Heart right ventricle (tissue), 16 donors: Measurements from ENCODE around the gene ERN1. TPM values are rescaled to one million over a fixed set of nuclear protein-coding genes. Genes with fewer than 3 reads are reported as not detected.
"Not testable (repeated sequence)": the region's sequence is repeated elsewhere in the genome, so short reads cannot be mapped to it uniquely, and the experiment has no call there.

Experiments used
- ATAC-seq, 8 donors: fragments of 200-7000 bp; cut with Tn5 transposase; one replicate each; pipeline ENCODE4 v1.9.1; 2020; ENCODE audit warnings: mild to moderate bottlenecking in 8 of 8, moderate library complexity in 8 of 8, moderate number of reproducible peaks in 1 of 8
- DNase-seq, 2 donors: peaks; one replicate each; pipeline ENCODE4 v3.0.0-alpha.2; 2020
- H3K27ac ChIP-seq, 10 donors: fragments of 200-600 bp; sonication (generic) in 2 of 10; one replicate each; pipeline versions ENCODE4 v1.5.0 to v1.8.0; 2020 to 2022; ENCODE audit warnings: mild to moderate bottlenecking in 3 of 10
- H3K27me3 ChIP-seq, 7 donors: fragments of 200-600 bp; one replicate each; pipeline ENCODE4 v1.8.0; 2021 to 2022; ENCODE audit warnings: mild to moderate bottlenecking in 2 of 7
- H3K36me3 ChIP-seq, 9 donors: fragments of 200-600 bp; sonication (generic) in 1 of 9; one replicate each; pipeline versions ENCODE4 v1.5.0 to v1.8.0; 2020 to 2022; ENCODE audit warnings: mild to moderate bottlenecking in 2 of 9
- H3K4me1 ChIP-seq, 9 donors: fragments of 200-600 bp; sonication (generic) in 1 of 9; one replicate each; pipeline versions ENCODE4 v1.5.0 to v1.8.0; 2020 to 2022; ENCODE audit warnings: mild to moderate bottlenecking in 4 of 9
- H3K4me3 ChIP-seq, 10 donors: fragments of 200-600 bp; sonication (generic) in 2 of 10; one replicate each; pipeline versions ENCODE4 v1.5.0 to v1.8.0; 2020 to 2022; ENCODE audit warnings: mild to moderate bottlenecking in 7 of 10, moderate library complexity in 2 of 10
- H3K9me3 ChIP-seq, 11 donors: fragments of 200-600 bp in 10 of 11; sonication (generic) in 2 of 11; one replicate each; pipeline versions ENCODE4 v1.5.0 to v1.8.0; 2013 to 2022; ENCODE audit warnings: mild to moderate bottlenecking in 2 of 11, control low read depth in 1 of 11, moderate library complexity in 1 of 11
- CTCF ChIP-seq, 9 donors: fragments of 200-600 bp; sonication (generic) in 2 of 9; IDR thresholded peaks; one replicate each; pipeline versions ENCODE4 v1.5.0 to v1.8.0; 2021 to 2022; ENCODE audit warnings: antibody characterized with exemption in 9 of 9, mild to moderate bottlenecking in 5 of 9, moderate library complexity in 1 of 9
- WGBS, 2 donors: extraction: QIAGEN DNeasy Blood & Tissue Kit; methylation state at CpG; one replicate each; pipeline ENCODE4 v1.1.7; 2013; ENCODE audit warnings: inconsistent platforms in 1 of 2; 5-methylcytosine and 5-hydroxymethylcytosine counted together
- intact Hi-C, 10 donors: fragments of 100-400 bp; cut with DNase I; formaldehyde crosslinking; loops; one replicate each; pipeline versions ENCODE4 v1.11.1 to v1.14.2; 2022
- polyA plus RNA-seq, 2 donors: library from polyadenylated mRNA; stranded (reverse); fragments of 200-250 nt; gene quantifications; one replicate each; pipeline ENCODE4 v1.2.3, GENCODE V29; 2013
- total RNA-seq, 10 donors: library from RNA; stranded (reverse); fragmentation: NEBNext Ultra II Directional in 3 of 10; extraction: Animal tissue kit (Norgen Biotek cat#: 25700) in 3 of 10; gene quantifications; one replicate each; pipeline versions ENCODE4 v1.2.1 to v1.2.4, GENCODE V29; 2021 to 2023
- donor health status: Arrhythmogenic right ventricular cardiomyopathy.
- donor health status: ischemic (EF 13 %, LVEDD 7.1; RV severe dilation, severe dysfunction).
- donor health status: healthy with polysubstance abuse.
- donor health status: DM: no; HTN: yes; CAD: no.
- donor health status: DM: no; HTN: no; CAD: no.
- donor health status: ischemic (EF 25% LVEDD 6.9; RV normal size, moderate dysfunction).
- donor health status: ischemic (EF 25% LVEDD 5.7; RV mildly dilated, moderate dysfunction).
- donor health status: healthy.
- donor health status: DM: yes; HTN: yes; CAD: no.
- donor health status: Ischemic cardiomyopathy.
- donor health status: ischemic (EF 35%, LVEDD 5.7; RV mildly dilated, moderate dysfunction).
- donor health status: nonischemic (EF 11% LVEDD 7.7; RV severe dilation, severe dysfunction).
- donor health status: DM: yes; HTN: yes; CAD: no.
- donor health status: PGD.
- donor health status: ischemic (EF 29% LVEDD 5.4; RV normal size, mild dysfunction).
- donor health status: nonischemic (EF 23%, LVEDD 6.1; RV moderate dilation, normal function).

The ERN1 gene
- total and polyA plus RNA-seq, 12 donors, result 2.2 to 16.6 (median 7.1) TPM

- peaks cover 0 to 57% (median 3%) of the 10 kb centered on the region in 9 donors for H3K36me3 ChIP-seq
- H3K9me3 ChIP-seq, result no peaks in the 10 kb centered on the region
- H3K27me3 ChIP-seq, result no peaks in the 10 kb centered on the region
- intact Hi-C loops, result no loop called here
- ATAC-seq (peak in 7 of 8 donors; percentile 9 to 84 (median 57)), DNase-seq (peak in 1 of 2 donors; percentile 43)
- H3K27ac ChIP-seq, result peak overlapping the region in 8 of 10 donors; percentile 45 to 77 (median 62)
- WGBS, 2 donors, result 66 to 81% methylated on average over 8 of the region's 8 CpGs
- peaks cover 0 to 51% (median 27%) of the 10 kb centered on the region in 9 donors for H3K4me1 ChIP-seq
- no peak for TF ChIP-seq CTCF (IDR thresholded peaks at IDR 0.05)
- H3K4me3 ChIP-seq, result no peak overlapping the region
Measured at GRCh38 chr17:64171041-64171440, 41.1 kb upstream of the ERN1 start.

DNA sequence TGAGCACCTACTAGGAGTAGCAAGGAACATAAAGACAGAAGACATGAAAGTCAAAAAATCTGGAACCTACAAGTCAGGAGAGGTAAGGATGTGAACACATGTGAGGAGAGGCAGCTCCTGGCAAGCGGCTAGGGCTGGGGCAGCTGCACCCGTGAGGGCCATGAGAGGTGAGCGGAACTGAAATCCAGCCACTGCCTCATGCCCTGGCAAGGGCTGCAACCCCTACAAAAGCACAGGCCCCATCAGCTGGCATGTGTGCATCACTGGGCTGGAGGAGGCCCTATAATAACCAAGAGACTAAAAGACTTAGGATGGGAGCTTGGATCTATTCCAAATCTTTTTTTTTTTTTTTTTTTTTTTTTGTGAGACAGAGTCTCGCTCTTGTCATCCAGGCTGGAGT is 40.3 kb upstream of the ERN1 start:
- no peaks in the 10 kb centered on the region for H3K27me3 ChIP-seq
- 92 to 94% methylated on average over 4 of the region's 4 CpGs for WGBS, 2 donors
- no peak for TF ChIP-seq CTCF (IDR thresholded peaks at IDR 0.05)
- ATAC-seq (no peak), DNase-seq (no peak)
- H3K27ac ChIP-seq, result peak overlapping the region in 6 of 10 donors; percentile 12 to 77 (median 60)
- H3K36me3 ChIP-seq, result peaks cover 0 to 57% (median 11%) of the 10 kb centered on the region in 9 donors
- H3K4me1 ChIP-seq, result peaks cover 0 to 44% (median 20%) of the 10 kb centered on the region in 9 donors
- no peak overlapping the region for H3K4me3 ChIP-seq
- intact Hi-C loops, result no loop called here
- H3K9me3 ChIP-seq, result no peaks in the 10 kb centered on the region

- 87 to 97% methylated on average over 3 of the region's 3 CpGs for WGBS, 2 donors
- DNase-seq, ATAC-seq, H3K27ac ChIP-seq, H3K9me3 ChIP-seq, intact Hi-C loops, H3K27me3 ChIP-seq, H3K4me3 ChIP-seq: not testable (repeated sequence)
- Histone ChIP-seq H3K4me1 (peaks cover 0 to 37% (median 15%) of the 10 kb centered on the region in 9 donors), H3K36me3 (peaks cover 0 to 64% (median 13%) of the 10 kb centered on the region in 9 donors)
Measured at GRCh38 chr17:64167666-64168065, 37.7 kb upstream of the ERN1 start.

DNA sequence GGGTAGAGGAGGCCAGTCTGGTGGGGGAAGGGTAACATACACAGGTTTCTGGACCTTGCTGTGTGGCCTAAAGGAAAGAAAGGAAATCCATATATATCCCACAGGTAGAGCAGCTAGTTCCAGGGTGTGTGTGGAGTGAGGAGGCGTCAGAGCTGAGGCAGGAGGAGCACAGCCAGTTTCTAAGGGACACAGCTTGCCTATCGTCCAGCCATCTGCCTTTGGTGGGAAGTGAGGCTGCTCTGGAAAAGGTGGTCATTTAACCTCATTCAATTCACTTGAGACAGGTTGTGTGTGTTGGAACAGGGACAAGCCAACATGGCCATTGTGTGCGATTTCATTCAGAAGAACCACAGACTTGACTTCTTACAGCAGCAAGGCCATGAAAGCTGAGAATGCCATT is 36.9 kb upstream of the ERN1 start:
- intact Hi-C loops, result no loop called here
- TF ChIP-seq CTCF (IDR thresholded peaks at IDR 0.05), result no peak
- DNase-seq (no peak), ATAC-seq (no peak)
- Histone ChIP-seq H3K27ac (no peak overlapping the region), H3K27me3 (no peaks in the 10 kb centered on the region), H3K36me3 (peaks cover 0 to 64% (median 13%) of the 10 kb centered on the region in 9 donors), H3K4me3 (no peak overlapping the region), H3K4me1 (peaks cover 0 to 34% (median 15%) of the 10 kb centered on the region in 9 donors), H3K9me3 (no peaks in the 10 kb centered on the region)
- 92 to 96% methylated on average over 3 of the region's 3 CpGs for WGBS, 2 donors

GRCh38 chr17:64165347-64165746 is 35.4 kb upstream of the ERN1 start:
- intact Hi-C loops, result no loop called here
- ATAC-seq, result peak in 1 of 8 donors; percentile 29
- peaks cover 0 to 20% (median 10%) of the 10 kb centered on the region in 9 donors for H3K4me1 ChIP-seq
- no peaks in the 10 kb centered on the region for H3K27me3 ChIP-seq
- peaks cover 0 to 60% (median 17%) of the 10 kb centered on the region in 9 donors for H3K36me3 ChIP-seq
- no peaks in the 10 kb centered on the region for H3K9me3 ChIP-seq
- no peak for DNase-seq
- no peak overlapping the region for H3K27ac ChIP-seq
- WGBS, 2 donors, result 84 to 87% methylated on average over 4 of the region's 4 CpGs
- TF ChIP-seq CTCF (IDR thresholded peaks at IDR 0.05), result no peak
- H3K4me3 ChIP-seq, result no peak overlapping the region
